ENCODE results near the gene KPTN.

- TF ChIP-seq POLR2A (IDR thresholded peaks at IDR 0.05): no peak
- no peak for TF ChIP-seq CTCF (IDR thresholded peaks at IDR 0.05)
Observed at GRCh38 chr19:47470447-47471195, 13.4 kb downstream of the KPTN start.
